Sigmoid colon (tissue), 4 donors: ENCODE data around the gene TIGD7.

ENCODE experiments used
- POLR2A ChIP-seq, 2 donors: fragments of 450-650 bp; IDR thresholded peaks; one replicate each; pipeline ENCODE4 v1.6.1; 2016; ENCODE audit warnings: antibody characterized with exemption in 2 of 2, mild to moderate bottlenecking in 2 of 2, moderate library complexity in 2 of 2
- POLR2AphosphoS5 ChIP-seq, 4 donors: sonication (generic); formaldehyde crosslinking; IDR thresholded peaks; one replicate each; pipeline ENCODE4 v1.6.1; 2017; ENCODE audit warnings: antibody characterized with exemption in 4 of 4
- TF ChIP-seq, protein P1 (sequence below), 4 experiments: fragments of 450-650 bp in 3 of 4; fragments of 200-600 bp in 1 of 4; IDR thresholded peaks; one replicate each; pipeline ENCODE4 v1.5.1; 2016 to 2019; ENCODE audit warnings: antibody characterized with exemption in 4 of 4, mild to moderate bottlenecking in 3 of 4, moderate library complexity in 2 of 4

DNA sequence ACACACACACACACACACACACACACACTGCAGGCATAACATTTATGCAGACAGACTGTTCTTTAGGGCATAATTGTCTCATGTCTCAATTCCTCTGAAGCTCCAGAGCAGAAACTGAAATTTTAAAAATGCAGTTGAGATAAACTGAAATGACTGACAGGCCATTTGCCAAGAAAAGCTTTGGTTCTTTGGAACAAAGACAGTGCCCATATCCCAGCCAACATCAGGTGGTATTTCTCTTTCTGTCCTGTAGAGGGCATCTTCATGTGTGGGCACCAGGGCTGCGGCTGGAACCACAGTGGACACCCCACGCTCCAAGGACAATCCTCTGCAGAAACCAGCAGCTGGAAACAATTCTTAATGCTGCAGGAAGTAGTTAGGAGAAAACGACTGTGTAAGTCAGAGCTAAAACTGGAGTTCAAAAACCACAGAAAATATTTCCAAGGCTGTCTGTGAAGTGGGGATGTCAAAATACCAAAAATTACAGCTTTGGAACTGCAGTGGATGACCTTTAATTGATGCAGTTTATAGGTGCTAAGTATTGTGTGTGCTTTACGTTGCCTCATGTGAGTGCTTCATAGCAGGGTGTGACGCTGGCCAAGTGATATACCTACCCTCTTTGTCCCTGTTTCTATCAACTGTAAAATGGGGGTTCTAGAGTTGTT lies 38.2 kb downstream of the TIGD7 start:
- TF ChIP-seq POLR2AphosphoS5 (IDR thresholded peaks at IDR 0.05): no peak
- TF ChIP-seq, protein P1, sequence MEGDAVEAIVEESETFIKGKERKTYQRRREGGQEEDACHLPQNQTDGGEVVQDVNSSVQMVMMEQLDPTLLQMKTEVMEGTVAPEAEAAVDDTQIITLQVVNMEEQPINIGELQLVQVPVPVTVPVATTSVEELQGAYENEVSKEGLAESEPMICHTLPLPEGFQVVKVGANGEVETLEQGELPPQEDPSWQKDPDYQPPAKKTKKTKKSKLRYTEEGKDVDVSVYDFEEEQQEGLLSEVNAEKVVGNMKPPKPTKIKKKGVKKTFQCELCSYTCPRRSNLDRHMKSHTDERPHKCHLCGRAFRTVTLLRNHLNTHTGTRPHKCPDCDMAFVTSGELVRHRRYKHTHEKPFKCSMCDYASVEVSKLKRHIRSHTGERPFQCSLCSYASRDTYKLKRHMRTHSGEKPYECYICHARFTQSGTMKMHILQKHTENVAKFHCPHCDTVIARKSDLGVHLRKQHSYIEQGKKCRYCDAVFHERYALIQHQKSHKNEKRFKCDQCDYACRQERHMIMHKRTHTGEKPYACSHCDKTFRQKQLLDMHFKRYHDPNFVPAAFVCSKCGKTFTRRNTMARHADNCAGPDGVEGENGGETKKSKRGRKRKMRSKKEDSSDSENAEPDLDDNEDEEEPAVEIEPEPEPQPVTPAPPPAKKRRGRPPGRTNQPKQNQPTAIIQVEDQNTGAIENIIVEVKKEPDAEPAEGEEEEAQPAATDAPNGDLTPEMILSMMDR (IDR thresholded peaks at IDR 0.05): peak in 2 of 4 experiments; percentile 28 to 41
- TF ChIP-seq POLR2A (IDR thresholded peaks at IDR 0.05): no peak
